Activated CD4-positive, alpha-beta T cell treated with anti-CD3 and anti-CD28 coated beads for 48 hours (primary cell): ENCODE data around the gene LAMA3.
A peak's percentile ranks its signal among the peaks of the same experiment; 100 is the strongest.

ENCODE experiments used
- DNase-seq: peaks from one replicate; pipeline ENCODE4 v3.0.0-alpha.2; 2020

The LAMA3 gene

DNA sequence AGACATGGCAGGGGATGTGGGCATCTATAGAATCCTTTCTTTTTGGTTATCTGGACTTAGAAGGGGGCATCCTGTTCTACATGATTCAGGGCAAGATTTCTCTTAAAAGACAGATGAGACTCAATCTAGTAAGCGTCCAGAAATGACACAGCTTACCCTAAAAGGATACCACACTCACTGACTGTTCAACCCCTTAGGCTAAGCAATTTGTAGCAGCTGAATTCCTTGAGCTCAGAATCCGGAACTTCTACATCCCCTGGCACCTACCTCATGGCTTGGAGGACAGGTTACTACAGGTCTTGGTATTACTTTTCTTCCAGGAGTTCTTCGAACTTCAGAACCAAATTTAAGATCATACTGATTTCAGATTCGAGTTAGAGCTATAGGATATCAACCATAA, 138.4 kb downstream of the LAMA3 start:
- no peak for DNase-seq

DNA sequence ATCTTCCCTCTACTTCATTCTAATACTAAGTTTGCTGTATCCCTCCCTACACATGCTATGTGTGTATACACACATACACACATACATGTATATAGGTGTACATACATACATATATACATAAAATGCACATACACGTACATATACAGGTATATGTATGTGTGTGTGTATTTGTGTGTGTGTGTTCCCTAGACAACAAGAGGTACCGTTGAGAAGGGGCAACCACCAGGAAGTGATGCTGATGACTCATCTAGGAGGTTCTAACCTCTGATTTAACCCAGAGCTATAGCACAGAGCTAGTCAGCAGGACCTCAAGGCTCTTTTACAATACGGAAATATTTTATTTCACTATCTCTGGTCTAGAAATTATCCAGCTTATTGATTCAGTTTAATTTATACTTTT, 139.2 kb downstream of the LAMA3 start:
- peak; percentile 36 for DNase-seq

DNA sequence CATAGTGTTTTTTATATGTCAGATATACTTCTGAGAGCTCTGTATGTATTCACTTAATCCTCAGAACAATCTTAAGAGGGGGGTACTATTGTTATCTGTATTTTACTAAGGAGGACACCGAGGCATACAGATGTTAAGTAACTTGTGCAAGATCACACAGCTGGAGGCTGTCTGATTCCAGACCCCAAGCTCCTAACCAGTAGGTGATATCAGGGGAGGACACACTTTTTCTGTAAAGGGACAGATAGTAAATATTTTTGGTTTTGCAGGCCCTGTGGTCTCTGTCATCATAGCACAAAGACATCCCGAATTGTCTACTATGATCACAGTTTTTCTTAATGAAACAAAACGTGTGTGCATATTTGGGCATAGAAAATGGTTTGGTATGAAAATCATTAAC, 143.7 kb downstream of the LAMA3 start:
- no peak for DNase-seq

DNA sequence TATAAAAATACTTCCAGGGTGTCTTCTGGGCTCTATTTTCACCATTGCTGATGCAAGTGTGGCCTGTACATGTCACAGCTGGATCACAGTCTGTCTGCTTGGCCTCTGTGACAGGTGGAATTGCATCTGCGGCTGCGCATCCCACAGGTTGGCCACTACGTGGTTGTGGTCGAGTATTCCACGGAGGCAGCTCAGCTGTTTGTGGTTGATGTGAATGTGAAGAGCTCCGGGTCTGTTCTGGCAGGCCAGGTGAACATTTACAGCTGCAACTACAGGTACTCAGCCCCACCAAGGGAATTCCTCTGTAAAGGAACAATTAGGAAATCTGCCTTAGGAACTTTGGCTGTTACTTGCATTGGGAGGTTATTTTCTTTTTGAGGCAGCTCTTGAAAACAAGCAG, 144.5 kb downstream of the LAMA3 start:
- no peak for DNase-seq

DNA sequence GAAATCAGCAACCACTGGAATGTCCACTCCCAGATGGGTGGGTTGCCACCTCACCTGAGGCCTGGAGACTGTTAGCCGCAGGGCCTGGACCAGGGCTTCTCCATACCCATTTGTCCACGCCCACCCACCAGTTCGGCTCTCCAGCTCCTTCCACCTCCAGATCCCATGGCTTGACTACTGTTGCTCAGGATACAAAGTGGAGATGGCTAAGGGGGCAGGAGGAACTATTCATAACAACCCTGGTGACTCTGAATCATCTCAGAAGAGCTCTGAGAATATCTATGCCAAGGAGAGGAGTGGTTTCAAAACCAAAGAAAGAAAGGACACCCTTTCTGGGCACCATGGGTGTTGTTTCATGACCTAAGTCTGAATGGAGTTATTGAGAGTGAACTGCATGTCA, 145.8 kb downstream of the LAMA3 start:
- DNase-seq = no peak

DNA sequence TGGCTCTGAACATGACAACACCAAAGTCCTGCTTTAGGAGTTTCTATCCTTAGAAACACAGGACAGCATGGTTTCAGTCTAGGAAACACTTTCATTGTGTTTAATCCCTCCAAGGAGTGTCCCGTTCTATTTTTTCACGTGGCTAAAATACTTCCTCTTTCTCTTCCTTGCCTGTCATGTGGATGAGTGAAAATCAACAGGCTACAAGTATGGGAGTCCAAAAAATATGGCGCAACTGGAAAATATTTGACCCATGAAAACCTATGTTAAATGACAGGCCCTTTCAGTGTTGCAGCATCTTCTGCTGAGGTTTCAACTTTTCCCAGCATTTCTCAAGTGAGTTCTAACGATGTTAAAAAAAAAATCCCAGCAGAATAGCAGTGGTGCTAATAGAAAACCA, 146.3 kb downstream of the LAMA3 start:
- no peak for DNase-seq

DNA sequence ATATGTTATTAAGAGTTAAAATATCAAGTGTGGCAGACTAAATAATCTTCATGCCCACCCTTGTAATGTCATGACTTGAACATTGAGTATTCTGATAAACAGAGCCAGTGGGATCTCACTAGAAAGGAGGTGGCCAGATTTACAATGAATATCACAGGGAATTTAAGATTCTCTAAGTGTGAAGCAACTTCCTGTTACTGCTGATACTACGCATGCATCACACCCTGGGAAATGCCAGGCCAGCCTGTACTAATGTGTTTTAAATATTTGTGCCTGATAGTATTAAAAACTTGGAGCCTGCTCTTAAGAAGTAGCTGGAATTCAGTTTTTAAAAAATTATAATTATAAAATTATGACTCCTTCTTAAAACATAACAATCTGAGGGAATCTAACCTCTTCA, 148.3 kb downstream of the LAMA3 start:
- no peak for DNase-seq

DNA sequence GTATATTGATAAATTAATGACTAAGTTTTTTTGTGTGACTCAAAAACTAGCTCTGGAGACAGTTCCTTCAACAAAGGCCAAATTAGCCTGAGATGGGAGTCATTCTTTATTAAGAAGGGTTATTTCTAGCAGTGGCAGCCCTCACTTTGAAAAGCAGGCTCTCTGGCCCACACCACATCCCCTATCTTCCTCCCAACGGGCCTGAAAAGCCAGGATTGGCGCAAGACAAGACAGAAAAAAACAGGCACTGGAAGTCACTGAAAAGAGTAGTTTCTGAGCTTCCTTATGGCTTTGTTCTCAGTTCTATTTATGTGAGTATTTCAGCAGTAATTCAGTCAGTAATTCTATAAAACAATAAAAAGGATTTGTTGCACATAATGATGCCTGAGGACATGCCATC, 149.0 kb downstream of the LAMA3 start:
- no peak for DNase-seq

DNA sequence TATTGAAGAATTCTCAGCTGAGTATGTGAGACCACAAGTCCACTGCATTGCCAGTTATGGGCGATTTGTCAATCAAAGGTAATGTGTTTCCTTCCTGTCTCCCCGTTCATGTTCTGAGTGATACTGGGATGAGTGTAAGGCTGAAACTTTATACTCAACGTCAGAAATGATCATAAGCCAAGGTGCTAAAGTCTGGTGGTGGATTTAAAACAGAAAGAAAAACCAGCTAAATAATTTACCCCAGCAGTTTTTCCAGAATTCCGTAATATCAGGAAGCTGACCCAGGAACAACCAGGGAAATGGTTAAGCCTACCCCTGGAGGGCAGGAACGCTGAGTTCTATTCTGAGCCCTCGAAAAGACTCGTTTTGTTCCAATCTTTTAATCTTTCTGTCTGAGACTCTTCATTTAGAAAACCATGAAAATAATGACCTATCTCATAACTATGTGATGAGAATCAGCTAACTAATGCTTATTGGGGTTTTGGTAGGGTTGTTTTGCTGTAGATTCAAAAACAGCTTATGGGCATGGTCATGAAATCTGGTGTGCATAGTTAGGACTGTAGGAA, 149.6 kb downstream of the LAMA3 start:
- DNase-seq = no peak

DNA sequence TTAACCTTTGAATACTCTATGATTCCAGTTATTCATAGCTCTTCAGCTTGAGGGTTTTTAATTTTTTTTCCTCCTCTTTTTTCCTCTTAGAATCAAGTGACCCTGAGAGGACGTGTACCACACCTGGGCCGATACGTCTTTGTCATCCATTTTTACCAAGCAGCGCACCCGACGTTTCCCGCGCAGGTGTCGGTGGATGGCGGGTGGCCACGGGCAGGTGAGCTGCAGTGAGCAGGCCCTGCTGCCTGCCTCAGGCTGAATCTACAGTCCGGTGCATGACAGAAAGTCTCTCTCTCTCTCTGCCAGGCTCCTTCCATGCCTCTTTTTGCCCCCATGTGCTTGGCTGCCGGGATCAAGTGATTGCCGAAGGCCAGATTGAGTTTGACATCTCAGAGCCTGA, 153.1 kb downstream of the LAMA3 start:
- no peak for DNase-seq

DNA sequence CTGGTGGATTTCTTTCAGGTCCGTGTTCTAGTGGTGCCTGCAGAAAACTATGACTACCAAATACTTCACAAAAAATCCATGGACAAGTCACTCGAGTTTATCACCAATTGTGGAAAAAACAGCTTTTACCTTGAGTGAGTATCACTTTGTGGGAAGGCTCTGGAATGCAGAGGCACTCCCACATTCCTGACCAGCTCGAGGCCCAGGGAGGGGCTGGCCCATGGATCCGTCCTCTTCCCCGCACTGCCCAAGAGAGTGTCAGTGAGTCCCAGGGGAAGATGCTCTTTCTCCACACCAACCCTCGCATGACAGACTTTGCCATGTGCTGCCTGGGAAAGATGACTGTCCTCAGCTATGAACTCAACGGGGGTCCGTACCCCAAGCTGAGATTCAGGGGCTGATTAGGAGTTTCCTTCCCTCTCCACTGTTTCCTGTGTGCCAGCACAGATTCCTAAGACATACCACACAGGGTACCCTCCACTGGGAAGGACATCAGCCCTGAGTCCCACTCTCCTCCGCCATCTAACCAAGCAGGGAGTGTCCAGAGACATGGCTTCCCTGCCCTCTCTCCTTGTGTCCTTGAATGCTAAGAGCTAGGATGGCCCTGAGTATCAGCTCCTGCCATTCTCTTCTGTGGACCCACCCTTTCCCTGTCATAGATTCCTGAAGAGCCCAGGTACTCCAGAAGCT, 155.9 kb downstream of the LAMA3 start:
- DNase-seq = no peak

DNA sequence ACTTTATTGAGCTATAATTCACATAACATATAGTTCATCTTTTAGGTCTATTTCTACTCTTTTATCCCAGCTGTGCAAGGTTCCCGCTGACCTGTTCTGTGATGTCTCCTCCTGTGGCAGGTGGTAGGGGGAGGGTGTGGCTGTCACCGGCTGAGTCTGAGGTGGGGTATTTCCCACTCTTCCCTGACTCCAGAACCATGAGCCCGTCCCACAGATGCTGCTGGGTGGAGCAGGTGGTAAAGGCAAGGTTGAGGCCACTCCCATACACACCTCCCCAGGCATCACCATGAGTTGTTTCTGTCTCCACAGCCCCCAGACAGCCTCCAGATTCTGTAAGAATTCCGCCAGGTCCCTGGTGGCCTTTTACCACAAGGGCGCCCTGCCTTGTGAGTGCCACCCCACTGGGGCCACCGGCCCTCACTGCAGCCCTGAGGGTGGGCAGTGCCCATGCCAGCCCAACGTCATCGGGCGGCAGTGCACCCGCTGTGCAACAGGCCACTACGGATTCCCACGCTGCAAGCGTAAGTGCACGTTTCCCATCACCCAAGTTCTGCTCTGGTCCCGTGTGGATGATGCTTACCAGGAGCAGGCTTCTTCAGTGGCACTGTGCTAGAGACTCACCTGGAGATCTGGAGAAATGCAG, 156.9 kb downstream of the LAMA3 start:
- no peak for DNase-seq

DNA sequence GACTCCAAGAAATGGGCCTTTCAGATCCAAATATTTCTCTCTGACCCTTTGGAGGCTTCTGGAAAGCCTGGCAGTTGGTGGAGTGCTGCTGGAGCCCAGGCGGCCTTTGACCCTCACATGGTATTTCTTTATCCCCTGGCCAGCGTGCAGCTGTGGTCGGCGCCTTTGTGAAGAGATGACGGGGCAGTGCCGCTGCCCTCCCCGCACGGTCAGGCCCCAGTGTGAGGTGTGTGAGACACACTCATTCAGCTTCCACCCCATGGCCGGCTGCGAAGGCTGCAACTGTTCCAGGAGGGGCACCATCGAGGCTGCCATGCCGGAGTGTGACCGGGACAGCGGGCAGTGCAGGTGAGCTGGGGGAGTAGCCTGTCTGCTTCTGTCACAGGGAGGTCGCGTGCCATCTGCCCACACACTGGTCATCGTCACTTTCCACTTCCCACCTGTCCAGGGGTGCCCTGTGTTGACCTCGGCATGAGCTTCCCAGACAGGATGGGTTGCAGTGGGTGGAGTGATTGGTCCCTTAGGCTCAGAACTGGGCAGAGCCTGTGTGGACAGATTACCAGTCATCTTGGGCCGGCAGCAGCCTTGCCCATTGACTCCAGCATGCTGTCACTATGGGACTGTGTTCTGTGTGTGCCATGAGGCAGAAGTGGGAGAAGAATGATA, 158.2 kb downstream of the LAMA3 start:
- DNase-seq = no peak

DNA sequence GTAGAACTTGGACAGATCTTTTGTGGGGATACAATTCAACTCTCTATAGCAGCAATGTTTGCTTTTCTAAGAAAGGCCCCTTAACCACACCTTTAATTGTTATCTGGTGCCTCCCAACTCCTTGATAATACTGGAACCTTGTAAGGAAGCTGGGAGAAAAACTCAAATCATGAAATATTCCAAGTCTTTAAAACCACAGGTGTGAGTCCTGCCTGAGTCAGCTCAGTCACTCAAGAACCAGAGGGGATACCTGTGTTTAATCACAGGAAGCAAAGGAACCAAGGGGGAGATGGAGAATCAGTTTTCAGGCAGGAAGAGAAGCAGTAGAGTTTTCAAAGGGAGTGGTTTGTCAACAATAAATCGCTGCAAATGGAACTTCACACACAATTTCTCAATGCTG, 159.9 kb downstream of the LAMA3 start:
- DNase-seq = no peak

DNA sequence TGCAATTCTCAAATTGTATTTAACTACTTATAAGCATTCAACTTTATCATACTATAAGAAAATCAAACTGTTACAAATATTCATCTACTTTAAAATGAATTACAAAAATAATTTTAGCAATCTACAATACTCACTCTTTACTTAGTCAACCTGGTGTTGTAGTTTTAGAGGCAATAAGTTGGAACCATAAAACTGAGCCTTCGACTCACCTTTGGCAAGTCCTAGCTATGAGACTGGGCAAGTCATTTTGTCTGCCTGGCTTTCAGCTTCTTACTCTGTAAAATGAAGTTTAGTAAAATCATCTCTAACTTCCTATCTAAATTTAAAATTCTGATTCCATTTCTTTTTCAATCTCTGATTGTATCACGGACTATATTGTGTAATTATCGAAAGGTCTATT, 161.0 kb downstream of the LAMA3 start:
- no peak for DNase-seq

DNA sequence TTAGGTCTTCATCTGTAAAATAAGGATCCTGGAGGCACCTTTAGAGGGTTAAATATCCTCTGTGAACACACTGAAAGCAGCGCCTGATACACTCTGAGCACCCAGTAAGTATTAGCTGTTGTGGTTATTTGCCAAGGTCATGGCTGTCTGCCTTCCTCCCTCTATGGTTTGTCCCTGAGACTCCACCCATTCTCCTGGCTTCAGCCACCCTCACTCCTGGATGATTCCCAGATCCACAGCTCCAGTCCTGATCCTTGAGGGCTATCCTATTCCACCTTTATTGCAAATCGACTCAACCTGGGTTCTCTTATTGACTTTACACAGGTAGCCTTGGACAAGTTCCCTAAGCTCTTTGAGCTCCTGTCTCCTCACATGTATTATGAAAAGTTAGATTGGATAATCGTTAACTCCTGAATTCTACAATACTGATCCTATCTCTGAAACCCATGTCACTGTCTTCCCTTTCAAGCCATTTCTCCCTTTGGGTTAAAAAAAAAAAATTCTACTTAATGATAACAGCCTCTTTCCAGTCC, 162.3 kb downstream of the LAMA3 start:
- DNase-seq = no peak

DNA sequence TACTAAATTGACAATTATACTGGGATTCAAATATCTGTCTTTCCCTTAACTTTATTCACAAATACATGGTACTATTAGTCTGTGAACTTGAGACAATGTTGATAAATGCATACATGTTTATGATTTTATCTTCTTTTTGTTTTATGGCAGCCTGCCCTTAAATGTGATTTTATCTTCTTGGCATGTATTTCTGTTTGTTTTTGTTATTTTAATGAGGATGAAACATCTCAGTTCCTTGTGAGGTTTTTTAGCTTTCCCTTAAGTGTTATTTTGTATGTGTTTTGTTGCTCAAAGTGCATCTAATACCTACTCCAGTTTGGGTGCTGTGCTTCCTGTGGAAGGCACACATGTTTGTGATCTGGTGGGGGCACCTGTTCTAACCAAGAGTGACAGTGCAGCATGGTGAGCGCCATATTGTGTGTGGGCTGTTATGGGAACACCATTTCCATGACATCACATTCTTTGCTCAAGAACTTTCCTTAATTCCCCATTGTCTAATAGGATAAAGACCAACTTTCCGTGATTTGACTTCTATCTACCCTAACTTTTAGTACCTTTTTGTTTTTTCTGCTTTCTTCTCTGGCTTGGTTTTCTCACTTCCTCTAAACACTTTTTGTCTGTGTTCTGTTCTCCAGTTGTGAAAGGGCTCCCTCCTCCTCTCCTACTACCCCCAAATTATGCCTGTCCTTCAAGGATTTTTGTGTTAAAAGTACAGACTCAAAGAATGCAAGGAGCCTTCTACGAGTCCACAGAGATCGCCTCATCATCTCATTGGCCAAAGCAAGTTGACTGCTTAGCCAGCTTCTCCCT, 163.2 kb downstream of the LAMA3 start:
- no peak for DNase-seq

DNA sequence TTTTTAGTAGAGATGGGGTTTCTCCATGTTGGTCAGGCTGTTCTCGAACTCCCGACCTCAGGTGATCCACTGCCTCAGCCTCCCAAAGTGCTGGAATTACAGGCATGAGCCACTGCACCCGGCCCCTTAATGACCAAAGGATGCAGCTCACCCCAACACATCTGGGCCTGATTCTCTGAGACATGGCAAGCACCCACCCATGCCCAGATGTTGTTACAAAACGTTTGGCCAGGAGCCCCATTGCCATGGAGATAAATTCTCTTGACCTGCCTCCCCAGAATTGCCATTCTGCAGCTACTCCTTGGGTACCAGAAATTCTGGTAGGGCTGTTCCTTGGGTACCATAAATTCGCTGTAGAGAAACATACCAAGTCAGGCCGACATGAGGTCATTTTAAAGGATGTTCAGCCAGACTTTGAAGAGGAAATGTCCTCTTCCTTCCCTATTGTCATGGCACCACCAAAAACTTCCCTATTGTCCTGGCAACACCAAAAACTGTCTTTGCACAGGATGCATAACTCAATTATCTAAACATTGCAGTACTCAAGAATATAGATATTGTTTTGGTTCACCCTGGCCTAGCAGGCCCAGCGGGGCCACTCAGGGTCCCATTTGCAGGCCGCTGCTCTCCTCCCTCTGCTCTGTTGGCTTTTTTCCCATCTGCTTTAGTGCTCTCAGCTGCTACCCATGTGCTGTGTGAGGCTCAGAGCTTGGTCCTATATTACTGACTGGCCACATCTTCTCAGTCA, 164.4 kb downstream of the LAMA3 start:
- DNase-seq = no peak

DNA sequence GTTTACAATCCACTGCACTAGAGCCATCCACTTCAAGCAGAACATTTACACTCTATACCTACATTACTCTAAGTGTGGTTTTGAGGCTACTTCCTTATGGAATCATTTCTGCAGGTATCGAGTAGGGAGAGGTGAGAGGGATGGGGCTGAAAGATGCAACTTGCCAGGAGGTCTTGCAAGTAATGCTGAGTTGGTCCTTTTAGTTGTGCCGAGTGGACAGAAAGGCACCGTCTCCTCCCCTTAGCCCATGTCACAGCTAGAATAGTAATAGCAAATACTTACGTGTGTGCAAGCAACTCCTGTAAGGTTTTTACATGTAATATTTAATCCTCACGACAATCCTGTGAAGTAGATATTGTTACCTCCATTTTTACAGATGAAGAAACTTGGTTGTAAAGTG, 166.5 kb downstream of the LAMA3 start:
- DNase-seq = no peak

DNA sequence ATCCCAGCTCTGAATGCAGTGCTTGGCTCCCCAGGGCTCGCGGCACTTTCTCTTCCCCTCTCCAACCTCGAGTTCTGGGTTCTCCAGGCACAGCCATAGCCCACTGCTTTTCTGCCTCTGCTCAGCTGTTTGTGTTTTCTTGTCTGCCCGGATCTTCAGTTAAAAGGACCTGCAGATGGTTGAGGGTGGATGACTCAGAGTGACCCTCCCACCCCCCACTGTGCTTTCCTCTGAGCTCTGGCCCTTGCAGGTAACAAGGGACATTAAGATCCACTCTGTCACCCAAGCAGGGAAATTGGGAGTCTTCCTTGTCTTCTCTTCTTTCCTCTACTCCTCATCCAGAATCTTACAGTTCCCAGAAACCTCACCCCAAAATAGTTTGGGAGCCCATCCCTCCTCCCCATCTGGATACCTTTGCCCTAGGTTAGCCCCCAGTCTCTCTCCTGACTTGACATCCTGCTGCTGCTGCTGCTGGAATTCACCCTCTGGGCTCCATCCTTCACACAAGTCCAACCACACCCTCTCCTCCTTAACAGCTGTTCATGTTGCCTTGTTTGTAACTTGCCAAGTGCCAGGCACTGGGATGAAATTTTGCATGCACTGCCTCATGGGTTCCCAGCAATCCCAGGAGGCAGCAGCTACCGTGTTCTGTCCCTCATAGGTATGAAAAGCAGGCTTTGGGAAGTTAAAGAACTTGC, 167.4 kb downstream of the LAMA3 start:
- no peak for DNase-seq

DNA sequence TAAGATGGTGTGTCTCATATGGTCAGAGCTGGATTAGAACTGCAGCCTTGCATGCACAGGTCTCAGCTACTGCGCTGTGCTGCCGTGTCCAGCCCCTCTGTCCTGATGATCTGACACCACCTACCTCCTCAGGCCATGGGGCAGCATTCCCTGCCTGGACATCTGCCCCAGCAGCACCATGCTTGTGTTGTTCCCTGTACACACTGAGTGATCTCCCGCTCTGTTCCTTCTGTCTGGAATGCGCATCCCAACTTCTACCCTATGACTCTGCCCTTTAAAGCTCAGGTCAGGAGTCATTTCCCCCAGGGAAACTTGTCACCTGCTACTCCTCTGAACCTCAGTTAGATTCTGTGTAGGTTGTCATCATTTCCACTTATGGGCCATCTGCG, 167.9 kb downstream of the LAMA3 start:
- DNase-seq = no peak

DNA sequence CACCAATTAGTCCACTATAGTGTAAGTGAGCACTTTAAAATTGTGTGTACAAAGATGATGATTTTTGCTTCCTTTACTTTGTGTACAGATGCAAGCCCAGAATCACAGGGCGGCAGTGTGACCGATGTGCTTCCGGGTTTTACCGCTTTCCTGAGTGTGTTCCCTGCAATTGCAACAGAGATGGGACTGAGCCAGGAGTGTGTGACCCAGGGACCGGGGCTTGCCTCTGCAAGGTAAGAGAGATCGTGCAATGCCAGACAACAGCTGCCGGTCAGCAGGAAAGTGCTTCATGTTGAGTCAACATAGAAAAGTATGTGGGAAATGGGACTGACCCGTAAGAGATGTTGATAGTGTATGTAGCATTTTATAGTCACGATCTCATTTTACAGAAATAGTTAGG, 168.5 kb downstream of the LAMA3 start:
- DNase-seq = no peak
